IPS-18c (cell line): Measurements from ENCODE around the gene KLC4.
A peak's percentile ranks its signal among the peaks of the same experiment; 100 is the strongest.
"Not testable (repeated sequence)": the region's sequence is repeated elsewhere in the genome, so short reads cannot be mapped to it uniquely, and the experiment has no call there.

ENCODE experiments used
- H3K4me3 ChIP-seq: 2 replicates; pipeline ENCODE4 v1.7.0; 2013; ENCODE audit warnings: low read depth, mild to moderate bottlenecking, low read length, moderate library complexity; ENCODE audit not compliant: insufficient read depth
- H3K9me3 ChIP-seq: one replicate; pipeline ENCODE4 v1.6.1; 2013; ENCODE audit warnings: mild to moderate bottlenecking, low read length, moderate library complexity; ENCODE audit not compliant: control insufficient read depth, insufficient read depth

KLC4 gene

DNA sequence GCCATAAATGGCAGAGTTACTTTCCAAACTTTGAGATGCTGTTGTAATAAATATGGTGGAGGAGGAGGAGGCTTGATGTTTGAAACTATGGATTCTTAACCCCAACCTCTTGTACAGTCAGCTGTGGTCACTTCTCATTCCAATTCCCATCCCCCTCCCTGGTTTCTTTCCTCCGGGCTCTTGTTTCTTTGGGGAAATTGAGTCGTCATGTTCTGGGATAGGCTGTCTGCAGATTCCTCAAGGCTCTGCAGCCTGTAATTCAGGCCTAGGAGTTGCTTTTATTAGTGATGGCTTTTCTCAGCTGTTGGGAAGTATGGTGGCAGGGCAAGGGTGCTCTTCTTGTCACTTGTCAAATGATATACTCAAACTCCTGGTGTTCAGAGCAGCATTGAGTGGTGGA is 19.3 kb downstream of the KLC4 start:
- H3K9me3 ChIP-seq = peaks cover 2% of the 10 kb centered on the region
- no peak overlapping the region for H3K4me3 ChIP-seq

DNA sequence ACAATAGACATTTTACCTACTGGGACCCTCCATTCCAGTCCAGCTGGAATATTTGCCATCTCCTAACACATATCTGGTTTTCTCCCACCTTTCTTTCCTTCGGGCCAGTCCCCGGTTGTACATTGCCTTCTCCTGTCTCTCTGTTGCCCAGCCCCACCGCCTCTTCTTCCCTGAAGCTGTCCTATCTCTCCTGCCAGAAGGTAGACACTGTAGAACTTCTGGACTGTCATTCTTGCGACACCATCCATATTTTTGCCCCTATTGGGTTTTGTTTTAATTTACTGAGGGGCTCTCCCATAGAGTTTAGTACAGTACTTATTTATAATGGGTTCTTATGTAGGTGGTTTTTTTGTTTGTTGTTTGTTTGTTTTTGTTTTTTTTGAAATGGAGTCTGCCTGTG is 21.6 kb downstream of the KLC4 start:
- Histone ChIP-seq H3K4me3 (no peak overlapping the region), H3K9me3 (peaks cover 2% of the 10 kb centered on the region)

DNA sequence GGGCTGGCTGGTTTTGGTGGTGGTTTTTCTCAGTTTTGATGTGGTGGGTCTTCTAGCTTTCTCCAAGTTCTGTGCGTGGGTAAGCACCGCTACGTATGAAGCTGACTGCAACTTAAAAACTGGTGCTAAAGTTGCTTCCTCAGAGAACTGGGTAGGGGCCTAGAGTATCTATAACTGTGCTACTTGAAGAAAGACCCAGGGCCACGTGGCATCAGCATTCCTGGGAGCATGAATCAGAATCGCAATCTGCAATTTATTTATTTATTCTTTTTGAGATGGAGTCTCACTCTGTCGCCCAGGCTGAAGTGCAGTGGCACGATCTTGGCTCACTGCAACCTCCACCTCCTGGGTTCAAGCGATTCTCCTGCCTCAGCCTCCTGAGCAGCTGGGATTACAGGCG is 22.5 kb downstream of the KLC4 start:
- H3K4me3 ChIP-seq = not testable (repeated sequence)

DNA sequence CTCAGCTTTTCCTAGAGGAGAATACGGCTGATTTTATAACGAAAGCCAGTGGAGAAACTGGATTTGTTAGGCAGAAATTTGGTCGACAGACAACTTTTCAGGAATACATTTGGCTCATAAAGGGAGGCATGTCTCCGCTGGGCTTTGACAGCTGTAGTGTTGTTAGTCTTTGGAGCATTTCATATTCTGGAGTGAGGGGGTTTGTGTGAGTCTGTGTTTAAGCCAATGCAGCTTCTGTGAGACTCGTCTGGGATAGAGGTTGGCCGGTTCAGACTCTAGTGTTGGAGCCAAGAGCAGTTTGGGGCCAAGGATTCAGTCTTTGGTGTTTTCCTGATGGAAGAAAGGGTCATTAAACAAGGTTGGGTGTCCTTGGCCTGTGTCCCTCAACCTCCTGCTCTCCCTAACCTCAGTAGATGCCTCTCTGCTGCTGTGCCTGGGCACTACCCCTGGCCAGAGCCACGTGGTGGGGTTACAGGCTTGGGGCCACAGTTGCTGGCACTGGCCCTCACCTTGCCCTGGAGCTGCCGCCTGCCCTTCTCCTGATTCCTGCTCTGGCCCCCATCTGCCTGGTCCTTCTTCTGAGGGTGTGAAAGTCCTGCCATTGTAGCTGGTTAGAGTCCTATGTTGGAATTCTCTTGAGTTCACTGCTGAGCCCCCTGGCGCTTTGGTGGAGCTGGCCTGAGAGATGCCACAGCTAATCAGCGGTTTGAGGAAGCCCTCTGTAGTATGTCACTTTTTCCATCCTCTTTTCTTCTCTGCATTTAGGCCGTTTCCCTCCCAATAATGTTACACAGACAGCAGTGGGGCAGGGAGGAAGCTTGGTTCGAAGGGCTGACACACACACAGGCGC is 23.6 kb downstream of the KLC4 start:
- peaks cover under 1% of the 10 kb centered on the region for H3K9me3 ChIP-seq
- H3K4me3 ChIP-seq = no peak overlapping the region

More for the DNA sequence above, 22.5 kb downstream of the KLC4 start:
- H3K9me3 ChIP-seq = not testable (repeated sequence)

DNA sequence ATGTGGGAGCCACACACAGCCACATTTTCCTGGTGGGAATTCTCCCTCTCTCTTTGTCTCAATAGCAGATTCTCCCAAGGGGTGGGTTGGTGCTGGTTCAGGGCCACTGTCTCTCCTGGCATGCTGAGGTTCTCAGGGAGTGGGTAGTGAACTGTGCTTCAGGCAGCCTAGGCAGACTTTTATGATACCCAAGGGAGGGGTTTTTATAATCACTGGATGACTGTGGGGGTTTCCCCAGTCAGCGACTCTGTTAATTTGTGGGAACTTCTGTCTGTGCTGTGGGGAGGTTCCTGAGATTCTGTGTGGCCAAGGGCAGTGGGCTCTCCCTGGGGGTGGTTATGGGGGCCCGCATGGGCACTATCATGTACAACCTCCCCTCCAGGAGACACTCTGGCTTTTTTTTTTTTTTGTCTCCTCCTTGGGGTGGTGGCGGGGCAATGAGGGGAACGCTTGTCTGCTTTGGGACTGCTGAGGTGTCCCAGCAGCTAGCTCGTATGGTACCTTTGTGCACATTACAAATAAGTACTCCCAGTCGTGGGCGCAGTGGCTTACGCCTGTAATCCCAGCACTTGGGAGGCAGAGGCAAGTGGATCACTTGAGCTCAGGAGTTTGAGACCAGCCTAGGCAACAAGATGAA is 26.7 kb downstream of the KLC4 start:
- H3K4me3 ChIP-seq = no peak overlapping the region

DNA sequence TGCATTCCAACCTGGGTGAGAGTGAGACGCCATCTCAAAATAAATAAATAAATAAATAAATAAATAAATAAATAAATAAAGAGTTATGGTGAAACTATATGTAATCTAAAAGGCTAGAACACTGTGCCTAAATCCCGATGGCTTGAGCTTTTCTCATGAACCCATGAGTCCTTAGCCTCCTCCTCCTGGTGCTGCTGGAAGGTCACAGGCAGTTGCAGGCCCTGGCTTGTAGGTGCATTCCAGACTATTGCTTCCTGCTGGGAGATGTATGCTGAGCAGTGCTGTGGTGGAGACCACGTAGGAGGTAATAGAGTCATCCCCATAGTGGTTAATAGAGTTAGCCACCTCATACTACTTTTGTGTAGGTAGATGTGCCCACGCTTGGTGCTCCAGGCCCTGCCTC is 29.2 kb downstream of the KLC4 start:
- Histone ChIP-seq H3K9me3 (no peaks in the 10 kb centered on the region), H3K4me3 (peak overlapping the region; percentile 9; the same call in 1 of the 2 replicates)

More for the DNA sequence above, 26.7 kb downstream of the KLC4 start:
- no peaks in the 10 kb centered on the region for H3K9me3 ChIP-seq

DNA sequence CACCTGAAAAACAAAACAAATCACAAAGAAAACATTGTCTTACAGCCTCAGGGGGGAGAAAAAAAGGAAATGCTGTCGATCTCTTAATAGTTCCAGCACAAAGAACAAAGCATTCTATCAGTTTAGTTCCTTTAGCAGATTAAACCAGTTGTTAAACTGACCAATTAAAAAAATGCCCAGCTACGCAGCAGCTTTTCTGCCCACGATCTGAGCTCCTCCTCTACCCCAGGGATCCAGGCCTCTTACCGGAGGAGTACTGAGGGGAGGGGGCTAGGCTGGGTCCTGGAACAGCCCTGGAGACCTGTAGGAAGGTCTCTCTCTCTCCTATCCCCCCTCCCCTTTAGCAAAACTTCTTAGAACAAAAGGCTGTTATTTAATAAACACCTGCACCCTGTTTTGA is 30.0 kb downstream of the KLC4 start:
- peak overlapping the region; percentile 11 for H3K4me3 ChIP-seq

DNA sequence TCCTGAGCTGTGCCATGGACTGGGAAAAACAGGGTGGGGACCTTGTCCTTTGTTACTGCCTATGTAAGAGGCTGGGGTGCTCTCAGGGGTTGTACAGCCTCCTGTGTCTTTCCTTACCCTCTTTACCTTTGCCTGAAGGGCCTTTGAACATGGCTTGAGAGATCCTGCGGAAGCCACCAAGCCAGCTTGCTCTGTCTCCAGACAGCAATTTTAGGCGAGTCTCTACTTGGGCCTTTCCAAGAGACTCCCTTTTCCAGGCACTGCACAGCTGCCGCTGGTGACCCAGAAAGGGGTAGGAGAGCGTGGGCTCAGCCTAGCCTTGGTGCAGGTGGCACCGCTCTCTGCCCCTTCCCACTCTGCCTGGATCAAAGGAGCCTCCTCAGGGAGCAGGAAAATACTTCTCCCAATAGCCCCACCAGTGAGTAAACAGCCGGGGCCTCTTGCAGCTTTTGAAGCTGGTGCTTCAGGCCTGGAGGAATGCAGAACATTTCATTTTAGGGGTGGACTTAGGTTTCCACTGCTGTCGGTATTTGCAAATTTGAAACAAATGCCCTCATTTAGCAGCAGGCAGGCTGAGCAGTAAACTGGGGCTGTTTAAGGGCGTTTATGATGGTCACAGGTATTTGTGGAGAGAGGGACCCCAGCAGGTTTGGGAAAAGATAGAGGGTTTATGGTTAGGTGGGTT is 30.6 kb downstream of the KLC4 start:
- H3K9me3 ChIP-seq = no peaks in the 10 kb centered on the region
- peak overlapping the region; percentile 11 for H3K4me3 ChIP-seq

More for the DNA sequence above, 30.0 kb downstream of the KLC4 start:
- H3K9me3 ChIP-seq = no peaks in the 10 kb centered on the region

DNA sequence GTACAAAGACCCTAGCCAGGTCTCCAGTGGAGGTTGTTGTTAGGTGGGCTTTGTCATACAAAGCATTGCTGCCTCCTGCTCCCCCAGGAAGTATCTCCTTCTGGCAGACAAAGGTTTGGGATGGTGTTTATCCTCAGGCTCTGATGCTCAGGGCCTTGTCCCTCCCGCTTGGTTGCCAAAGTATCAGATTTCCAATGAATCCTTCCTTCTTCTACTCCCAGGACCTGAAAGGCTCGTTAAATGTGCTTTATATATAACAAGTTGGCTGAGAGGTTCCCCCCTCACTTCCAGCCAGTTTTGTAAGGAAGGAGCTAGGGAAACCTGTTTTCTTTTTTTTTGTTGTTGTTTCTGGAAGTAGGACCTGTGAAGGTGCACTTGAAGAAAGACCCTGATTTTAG is 31.1 kb downstream of the KLC4 start:
- H3K4me3 ChIP-seq = no peak overlapping the region
- H3K9me3 ChIP-seq = no peaks in the 10 kb centered on the region

DNA sequence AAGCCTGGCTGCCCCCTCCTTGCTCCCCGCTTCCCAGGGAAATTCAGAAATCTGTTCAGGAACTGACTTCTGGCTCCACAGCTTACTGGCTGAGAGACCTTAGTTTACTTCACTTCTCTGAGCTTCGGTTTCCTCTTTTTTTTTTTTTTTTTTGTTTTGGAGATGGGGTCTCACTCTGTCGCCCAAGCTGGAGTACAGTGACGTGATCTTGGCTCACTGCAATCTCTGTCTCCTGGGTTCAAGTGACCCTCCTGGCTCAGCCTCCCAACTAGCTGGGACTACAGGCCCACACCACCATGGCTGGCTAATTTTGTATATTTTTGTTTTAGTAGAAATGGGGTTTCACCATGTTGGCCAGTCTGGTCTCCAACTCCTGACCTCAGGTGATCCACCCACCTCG is 31.6 kb downstream of the KLC4 start:
- H3K9me3 ChIP-seq = no peaks in the 10 kb centered on the region
- H3K4me3 ChIP-seq = no peak overlapping the region

DNA sequence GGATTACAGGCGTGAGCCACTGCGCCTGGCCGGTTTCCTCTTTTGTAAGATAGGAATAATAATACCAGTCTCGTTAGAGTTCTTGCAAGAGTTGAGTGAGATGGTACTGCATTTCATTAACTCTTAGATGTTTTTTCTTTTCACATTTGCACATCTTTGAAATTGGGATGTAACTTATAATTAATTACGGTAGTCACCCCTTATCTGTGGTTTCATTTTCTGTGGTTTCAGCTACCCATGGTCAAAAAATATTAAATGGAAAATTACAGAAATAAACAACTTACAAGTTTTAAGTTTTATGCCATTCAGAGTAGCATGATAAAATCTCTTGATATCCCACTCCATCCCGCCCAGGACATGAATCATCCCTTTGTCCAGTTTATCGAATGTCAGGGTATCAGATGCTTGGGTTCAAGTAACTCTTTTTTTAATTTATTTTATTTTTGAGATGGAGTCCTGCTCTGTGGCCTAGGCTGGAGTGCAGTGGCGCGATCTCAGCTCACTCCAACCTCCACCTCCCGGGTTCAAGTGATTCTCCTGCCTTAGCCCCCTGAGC is 32.1 kb downstream of the KLC4 start:
- H3K9me3 ChIP-seq = no peaks in the 10 kb centered on the region
- no peak overlapping the region for H3K4me3 ChIP-seq

DNA sequence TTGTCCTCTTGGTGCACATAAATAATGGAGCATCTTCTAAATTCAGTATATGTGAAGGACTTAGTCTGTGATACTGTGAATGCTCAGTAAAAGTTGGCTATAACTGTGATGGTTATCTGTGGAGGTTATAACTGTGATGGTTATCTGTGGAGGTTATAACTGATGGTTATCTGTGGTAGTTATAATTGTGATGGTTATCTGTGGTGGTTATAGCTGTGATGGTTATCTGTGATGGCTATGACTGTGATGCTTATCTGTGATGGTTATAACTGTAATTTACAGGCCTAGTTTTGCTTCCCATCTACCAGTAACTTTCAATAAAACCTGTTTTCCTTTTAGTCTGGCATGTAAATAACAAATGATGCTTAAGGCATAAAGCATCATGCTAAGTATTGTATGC is 33.2 kb downstream of the KLC4 start:
- Histone ChIP-seq H3K4me3 (no peak overlapping the region), H3K9me3 (no peaks in the 10 kb centered on the region)

DNA sequence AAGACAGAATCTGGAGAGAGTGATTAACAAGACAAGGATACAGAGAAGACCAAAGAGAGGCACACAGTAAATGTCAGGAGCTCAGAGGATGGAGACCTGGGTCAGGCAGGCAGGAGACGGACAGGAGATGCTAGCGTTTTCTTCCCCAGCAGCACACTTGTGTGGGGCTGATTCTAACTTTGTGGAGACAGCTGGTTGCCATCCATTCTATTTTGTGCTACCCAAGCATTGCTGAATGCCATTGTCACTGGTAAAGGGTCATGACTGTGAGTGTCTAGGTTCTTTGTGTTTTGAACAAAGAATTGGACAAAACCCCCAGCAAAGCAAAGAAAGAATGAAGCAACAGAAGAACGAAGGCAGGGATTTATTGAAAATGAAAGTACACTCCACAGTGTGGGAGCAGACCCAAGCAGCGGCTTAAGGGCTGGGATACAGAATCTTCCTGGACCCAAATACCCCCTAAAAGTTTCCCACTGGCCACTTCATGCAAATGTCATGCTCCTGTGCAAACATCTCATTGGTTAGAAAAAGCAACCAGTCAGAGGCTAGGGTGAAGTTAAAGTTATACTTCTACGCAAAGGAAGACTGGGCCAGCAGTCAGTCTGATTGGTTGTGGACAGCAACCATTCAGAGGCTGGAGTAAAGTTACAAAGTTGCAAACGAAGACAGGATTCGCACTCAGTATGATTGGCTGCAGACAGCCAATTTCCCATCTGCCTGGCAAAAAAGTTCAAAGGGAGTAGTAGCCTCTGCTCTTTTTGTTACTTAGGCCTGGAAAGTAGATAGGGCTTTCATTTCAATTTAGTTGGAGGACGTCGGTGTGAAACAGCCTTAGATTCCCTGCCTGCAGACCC is 34.2 kb downstream of the KLC4 start:
- no peak overlapping the region for H3K4me3 ChIP-seq

DNA sequence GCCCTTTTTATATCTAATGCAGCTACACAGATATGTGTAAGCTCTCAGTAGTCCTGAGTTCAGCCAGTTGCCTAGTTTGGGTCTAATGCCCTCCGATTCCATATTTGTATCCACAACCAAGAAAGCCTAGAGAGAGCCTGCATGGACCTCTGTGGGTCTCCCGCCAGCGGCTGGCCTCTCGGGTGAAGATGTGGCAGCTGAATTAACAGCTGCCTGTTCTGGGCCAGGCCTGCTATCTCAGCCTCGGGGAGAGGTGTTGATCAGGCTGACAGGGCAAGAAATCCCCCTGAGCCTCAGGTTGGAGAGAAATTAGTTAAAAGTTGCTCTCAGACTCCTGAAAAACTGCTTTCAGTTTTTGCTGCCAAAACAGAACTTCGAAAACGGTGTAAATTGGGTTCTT is 36.5 kb downstream of the KLC4 start:
- Histone ChIP-seq H3K9me3 (no peaks in the 10 kb centered on the region), H3K4me3 (no peak overlapping the region)

More for the DNA sequence above, 34.2 kb downstream of the KLC4 start:
- no peaks in the 10 kb centered on the region for H3K9me3 ChIP-seq

DNA sequence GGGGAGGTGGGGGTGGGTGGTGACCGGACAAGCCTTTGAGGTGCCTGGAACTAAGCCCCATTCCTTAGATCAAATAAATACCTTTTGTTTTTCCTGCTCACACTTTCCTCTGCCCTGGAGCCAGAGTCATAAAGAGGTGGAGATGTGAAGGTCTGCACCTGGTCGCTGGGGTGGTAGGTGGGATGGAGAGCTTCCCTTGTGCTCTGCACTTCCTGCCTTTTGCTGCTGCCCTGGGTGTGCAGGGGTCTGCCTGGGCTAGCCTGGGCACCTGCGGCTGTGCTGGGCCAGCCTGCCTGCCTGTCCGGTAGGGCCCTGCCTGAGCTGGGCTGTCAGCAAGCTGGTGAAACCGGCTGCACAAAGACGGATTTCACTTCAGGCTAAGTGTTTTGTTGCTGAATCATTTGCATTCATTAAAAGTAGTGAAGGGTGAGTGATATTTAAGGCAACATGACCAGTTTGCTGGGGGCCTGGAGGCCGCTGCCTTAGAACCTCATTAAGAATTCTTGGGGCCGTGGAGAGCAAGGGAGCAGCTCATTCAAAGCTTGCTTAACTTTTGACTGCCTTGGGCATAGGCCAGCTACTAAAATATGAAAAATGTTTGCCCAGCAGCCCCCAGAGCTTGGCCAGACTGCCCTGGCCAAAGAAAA is 37.1 kb downstream of the KLC4 start:
- Histone ChIP-seq H3K9me3 (no peaks in the 10 kb centered on the region), H3K4me3 (no peak overlapping the region)

DNA sequence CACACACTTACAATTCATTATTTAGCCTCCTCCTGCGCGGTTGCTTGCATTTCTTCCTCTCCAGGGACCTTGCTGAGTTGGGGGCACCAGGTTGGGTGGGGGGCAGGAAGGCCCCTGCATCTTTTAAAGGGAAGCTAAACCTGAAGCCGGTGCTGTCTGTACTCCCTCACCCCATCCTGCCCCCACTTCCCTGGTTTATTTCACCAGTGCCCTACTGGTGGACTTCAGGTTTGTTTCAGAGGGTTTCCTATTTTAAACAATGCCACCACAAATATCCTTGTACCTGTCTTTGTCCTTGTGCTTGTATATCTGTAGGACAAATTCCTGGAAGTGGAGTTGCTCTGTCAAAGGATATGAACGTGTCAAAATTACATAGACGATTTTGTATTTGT is 37.7 kb downstream of the KLC4 start:
- Histone ChIP-seq H3K9me3 (no peaks in the 10 kb centered on the region), H3K4me3 (no peak overlapping the region)
